ENCODE measurements around the gene DLGAP4. TPM values are rescaled to one million over a fixed set of nuclear protein-coding genes. Genes with fewer than 3 reads are reported as not detected.

The DLGAP4 gene
- total and polyA plus RNA-seq, 9 of the 15 experiments (the other 6 are each of a cell fraction or from before 2014, with no cell fraction given) = 0.31 to 34.1 (median 4.5) TPM

GRCh38 chr20:36573798-36574365 lies 267.7 kb downstream of the DLGAP4 start (continued):
- TF ChIP-seq, protein P1, sequence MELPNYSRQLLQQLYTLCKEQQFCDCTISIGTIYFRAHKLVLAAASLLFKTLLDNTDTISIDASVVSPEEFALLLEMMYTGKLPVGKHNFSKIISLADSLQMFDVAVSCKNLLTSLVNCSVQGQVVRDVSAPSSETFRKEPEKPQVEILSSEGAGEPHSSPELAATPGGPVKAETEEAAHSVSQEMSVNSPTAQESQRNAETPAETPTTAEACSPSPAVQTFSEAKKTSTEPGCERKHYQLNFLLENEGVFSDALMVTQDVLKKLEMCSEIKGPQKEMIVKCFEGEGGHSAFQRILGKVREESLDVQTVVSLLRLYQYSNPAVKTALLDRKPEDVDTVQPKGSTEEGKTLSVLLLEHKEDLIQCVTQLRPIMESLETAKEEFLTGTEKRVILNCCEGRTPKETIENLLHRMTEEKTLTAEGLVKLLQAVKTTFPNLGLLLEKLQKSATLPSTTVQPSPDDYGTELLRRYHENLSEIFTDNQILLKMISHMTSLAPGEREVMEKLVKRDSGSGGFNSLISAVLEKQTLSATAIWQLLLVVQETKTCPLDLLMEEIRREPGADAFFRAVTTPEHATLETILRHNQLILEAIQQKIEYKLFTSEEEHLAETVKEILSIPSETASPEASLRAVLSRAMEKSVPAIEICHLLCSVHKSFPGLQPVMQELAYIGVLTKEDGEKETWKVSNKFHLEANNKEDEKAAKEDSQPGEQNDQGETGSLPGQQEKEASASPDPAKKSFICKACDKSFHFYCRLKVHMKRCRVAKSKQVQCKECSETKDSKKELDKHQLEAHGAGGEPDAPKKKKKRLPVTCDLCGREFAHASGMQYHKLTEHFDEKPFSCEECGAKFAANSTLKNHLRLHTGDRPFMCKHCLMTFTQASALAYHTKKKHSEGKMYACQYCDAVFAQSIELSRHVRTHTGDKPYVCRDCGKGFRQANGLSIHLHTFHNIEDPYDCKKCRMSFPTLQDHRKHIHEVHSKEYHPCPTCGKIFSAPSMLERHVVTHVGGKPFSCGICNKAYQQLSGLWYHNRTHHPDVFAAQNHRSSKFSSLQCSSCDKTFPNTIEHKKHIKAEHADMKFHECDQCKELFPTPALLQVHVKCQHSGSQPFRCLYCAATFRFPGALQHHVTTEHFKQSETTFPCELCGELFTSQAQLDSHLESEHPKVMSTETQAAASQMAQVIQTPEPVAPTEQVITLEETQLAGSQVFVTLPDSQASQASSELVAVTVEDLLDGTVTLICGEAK (IDR thresholded peaks at IDR 0.05) = peak; percentile 40
- TF ChIP-seq, protein P1 (CRISPR knock-in tag; IDR thresholded peaks at IDR 0.05) = no peak
- TF ChIP-seq JUN (IDR thresholded peaks at IDR 0.05; ENCODE audit: borderline replicate concordance, low read depth, low read length) (no peak), JUN (CRISPR knock-in tag; IDR thresholded peaks at IDR 0.05; ENCODE audit: borderline replicate concordance) (no peak), BMI1 (IDR thresholded peaks at IDR 0.05; ENCODE audit: low read length) (no peak), ZBTB7A (IDR thresholded peaks at IDR 0.05; ENCODE audit: borderline replicate concordance, control insufficient read depth, low read depth, low read length) (peak; percentile 69; the same call in 1 of the 2 replicates), RBFOX2 (IDR thresholded peaks at IDR 0.05; ENCODE audit: low read depth, low read length) (peak; percentile 30; the same call in 1 of the 2 replicates), ZNF134 (CRISPR knock-in tag; conservative IDR thresholded peaks at IDR 0.05) (no peak), MEIS2 (IDR thresholded peaks at IDR 0.05; ENCODE audit: partially characterized antibody) (peak; percentile 29), ZNF766 (CRISPR knock-in tag; conservative IDR thresholded peaks at IDR 0.05) (no peak), NKRF (IDR thresholded peaks at IDR 0.05; ENCODE audit: borderline replicate concordance) (peak; percentile 29; the same call in 1 of the 2 replicates), ZNF740 (CRISPR knock-in tag; IDR thresholded peaks at IDR 0.05) (peak; percentile 63; the same call in 1 of the 2 replicates), ZNF740 (tag; IDR thresholded peaks at IDR 0.05) (no peak; a peak in 1 of 4 replicates), MAZ (CRISPR knock-in tag; conservative IDR thresholded peaks at IDR 0.05 in 1 of 2, IDR thresholded peaks at IDR 0.05 in 1 of 2) (peak; percentile 9 to 63; a peak in 3 of 4 replicates), HDAC2 (IDR thresholded peaks at IDR 0.05) (peak; percentile 49; the same call in 1 of the 2 replicates), CXXC5 (CRISPR knock-in tag; IDR thresholded peaks at IDR 0.05) (peak; percentile 3)

Data from K562 (cell line).